GM13976 (cell line): ENCODE data around the gene DISC1.

Source experiments
- DNase-seq: peaks from one replicate; pipeline ENCODE4 v3.0.0; 2012; ENCODE audit warnings: low spot score
- in situ Hi-C: fragments of 300-500 bp; cut with MboI; formaldehyde crosslinking; loops from one replicate; pipeline ENCODE4 v1.12.0; 2022; ENCODE audit warnings: low sequenced_read_pairs, mixed read lengths, inconsistent platforms; ENCODE audit not compliant: unreplicated experiment
- TF ChIP-seq, protein P1 (sequence below): IDR thresholded peaks from 2 replicates; pipeline ENCODE4 v1.5.1; 2012; ENCODE audit warnings: borderline replicate concordance, mild to moderate bottlenecking; ENCODE audit not compliant: insufficient read depth; ENCODE audit errors: extremely low read depth, missing control alignments, control extremely low read depth

Gene DISC1

DNA sequence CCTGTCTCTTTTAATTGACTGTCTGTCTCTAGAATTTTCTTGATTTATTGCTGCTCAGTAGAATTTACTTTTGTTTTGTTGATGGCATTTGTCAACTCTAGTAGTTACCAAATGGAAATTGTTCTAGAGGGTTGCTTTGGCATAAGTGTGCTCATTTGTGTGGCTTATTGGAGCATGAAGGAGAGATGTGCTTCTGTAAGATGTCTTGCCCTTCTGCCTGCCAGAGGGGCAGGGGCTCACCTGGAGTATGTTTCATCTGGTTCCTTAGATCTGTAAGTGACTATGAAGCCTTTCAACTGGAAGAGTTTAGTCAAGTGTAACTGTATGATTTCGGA lies 345.5 kb downstream of the DISC1 start:
- in situ Hi-C loops = no loop called here
- no peak for DNase-seq
- TF ChIP-seq, protein P1, sequence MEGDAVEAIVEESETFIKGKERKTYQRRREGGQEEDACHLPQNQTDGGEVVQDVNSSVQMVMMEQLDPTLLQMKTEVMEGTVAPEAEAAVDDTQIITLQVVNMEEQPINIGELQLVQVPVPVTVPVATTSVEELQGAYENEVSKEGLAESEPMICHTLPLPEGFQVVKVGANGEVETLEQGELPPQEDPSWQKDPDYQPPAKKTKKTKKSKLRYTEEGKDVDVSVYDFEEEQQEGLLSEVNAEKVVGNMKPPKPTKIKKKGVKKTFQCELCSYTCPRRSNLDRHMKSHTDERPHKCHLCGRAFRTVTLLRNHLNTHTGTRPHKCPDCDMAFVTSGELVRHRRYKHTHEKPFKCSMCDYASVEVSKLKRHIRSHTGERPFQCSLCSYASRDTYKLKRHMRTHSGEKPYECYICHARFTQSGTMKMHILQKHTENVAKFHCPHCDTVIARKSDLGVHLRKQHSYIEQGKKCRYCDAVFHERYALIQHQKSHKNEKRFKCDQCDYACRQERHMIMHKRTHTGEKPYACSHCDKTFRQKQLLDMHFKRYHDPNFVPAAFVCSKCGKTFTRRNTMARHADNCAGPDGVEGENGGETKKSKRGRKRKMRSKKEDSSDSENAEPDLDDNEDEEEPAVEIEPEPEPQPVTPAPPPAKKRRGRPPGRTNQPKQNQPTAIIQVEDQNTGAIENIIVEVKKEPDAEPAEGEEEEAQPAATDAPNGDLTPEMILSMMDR = no peak

DNA sequence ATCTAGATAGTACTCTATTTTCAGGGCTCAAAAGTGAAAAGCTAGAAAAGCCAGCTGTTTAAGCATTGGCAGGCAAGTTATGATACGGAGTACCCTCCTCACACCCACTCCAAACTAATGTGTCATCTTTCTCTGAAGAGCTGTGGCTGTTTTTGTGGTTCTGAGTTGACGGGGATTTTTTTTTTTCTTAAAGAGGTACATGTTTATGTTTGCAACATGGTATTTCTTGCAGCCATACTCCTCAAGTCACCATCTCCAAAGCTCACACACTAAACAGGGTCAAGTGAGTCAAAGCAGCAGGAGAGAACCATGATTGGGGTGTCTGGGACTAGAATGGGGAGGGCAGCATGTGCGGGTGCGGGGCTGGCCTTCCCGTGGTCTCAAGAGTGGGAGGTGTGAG lies 347.2 kb downstream of the DISC1 start:
- in situ Hi-C loops = no loop called here
- no peak for DNase-seq
- TF ChIP-seq, protein P1 = no peak

DNA sequence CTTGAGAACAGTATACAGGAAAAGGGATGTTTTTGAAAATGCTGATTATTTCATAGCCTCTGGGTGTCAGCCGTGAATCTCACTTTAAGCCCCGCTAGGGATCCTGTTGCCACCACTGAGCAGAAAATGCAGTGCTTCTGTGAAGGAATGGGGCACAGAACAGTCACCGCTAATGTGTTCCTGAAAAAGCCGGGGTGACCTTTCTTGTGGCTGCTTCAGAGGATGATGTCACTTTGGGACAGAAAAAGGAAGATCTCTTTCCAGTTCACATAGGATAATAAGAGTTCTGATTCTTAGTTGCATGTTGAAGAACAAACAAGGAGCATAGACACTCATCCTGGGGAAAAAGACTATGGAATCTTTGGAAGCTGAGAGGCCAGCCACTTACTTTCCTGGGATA lies 349.6 kb downstream of the DISC1 start:
- TF ChIP-seq, protein P1 = no peak
- no peak for DNase-seq
- in situ Hi-C loops = no loop called here

DNA sequence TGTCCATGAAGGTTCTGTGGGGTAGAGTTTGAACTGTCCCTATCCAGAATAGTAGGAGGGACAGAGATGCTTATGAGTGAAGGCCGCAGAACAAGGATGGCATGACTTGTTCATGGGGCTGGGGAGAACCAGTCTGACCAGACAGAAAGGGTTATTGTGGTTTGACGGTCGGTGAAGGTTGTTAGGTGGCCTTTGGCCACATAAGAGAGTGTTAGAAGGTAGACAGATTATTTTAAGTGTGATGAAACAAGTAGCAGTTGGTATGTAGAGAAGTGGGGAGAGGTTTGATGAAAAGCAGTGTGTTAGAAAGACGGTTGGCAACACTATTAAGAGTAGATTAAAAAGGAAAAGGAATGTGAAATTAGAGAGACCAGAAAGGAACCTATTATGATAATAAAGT lies 355.1 kb downstream of the DISC1 start:
- DNase-seq = no peak
- in situ Hi-C loops = no loop called here
- TF ChIP-seq, protein P1 = no peak

DNA sequence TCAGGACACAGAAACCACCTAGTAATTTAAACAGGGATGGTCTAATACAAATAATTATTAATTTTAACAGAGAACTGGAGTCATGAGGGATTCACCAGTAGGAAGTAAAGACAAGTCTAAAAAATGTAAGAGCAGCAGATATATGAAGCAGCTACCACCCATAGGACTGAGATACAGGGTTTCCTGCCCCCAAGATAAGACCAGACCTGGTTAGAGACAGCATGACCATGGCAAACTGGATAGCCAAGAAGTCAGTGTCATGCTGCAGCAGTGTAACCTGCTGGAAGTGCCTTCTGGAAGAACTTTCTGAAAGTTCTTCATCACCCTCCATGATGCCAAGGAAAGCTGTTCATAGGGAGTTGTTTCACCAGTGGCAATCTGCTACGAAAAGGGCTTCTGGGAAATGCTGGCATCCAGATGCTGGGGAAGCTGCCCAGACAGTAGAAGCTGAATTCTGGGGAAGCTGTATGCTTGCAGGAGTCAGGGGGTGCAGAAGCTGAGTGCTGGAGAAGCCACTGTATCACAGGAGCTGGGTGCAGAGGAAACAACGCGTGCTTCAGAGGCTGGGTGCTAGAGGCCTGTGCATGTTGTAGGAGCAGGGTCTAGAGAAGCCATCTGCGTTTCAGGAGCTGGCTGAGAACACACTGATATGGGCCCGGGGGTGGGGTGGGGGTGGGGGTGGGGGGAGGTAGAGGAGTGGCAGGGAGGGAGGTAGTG lies 356.4 kb downstream of the DISC1 start:
- TF ChIP-seq, protein P1 = no peak
- in situ Hi-C loops = no loop called here
- DNase-seq = no peak

DNA sequence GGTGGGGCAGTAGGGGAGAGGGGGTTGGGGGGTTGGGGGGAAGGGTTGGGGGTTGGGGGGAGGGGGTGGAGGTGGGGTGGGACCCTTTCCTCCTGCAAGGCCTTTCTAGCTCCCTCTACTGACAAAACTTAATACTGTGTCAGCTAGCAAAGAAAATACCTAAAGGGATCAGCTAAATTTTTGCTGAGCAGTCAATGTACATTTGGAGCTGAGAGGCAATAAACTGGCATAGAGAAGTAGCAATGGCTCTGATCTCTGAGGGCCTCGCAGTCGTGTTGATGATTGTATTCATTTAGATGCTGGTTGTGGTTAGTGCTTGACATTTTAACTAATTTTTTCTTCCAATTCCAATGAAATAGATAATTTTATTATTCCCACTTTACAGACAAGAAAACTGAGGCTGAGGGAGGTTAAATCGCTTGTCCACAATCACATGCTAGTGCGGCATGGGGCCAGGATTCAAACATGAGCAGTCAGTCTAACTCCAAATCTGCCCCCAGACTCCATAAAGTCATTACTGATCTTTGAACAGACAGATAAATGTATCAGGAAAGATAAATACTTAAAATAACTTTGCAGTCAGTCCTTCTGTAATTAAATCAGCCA lies 357.1 kb downstream of the DISC1 start:
- TF ChIP-seq, protein P1 = no peak
- DNase-seq = no peak
- in situ Hi-C loops = no loop called here
